DMS79 (cell line): ENCODE data around the gene CKS1B.

Experiments used
- DNase-seq: peaks from one replicate; lab custom pipeline; 2025; lab: John Stamatoyannopoulos, UW

CKS1B gene

GRCh38 chr1:155015527-155016230, 41.2 kb downstream of the CKS1B start:
- no peak for DNase-seq

DNA sequence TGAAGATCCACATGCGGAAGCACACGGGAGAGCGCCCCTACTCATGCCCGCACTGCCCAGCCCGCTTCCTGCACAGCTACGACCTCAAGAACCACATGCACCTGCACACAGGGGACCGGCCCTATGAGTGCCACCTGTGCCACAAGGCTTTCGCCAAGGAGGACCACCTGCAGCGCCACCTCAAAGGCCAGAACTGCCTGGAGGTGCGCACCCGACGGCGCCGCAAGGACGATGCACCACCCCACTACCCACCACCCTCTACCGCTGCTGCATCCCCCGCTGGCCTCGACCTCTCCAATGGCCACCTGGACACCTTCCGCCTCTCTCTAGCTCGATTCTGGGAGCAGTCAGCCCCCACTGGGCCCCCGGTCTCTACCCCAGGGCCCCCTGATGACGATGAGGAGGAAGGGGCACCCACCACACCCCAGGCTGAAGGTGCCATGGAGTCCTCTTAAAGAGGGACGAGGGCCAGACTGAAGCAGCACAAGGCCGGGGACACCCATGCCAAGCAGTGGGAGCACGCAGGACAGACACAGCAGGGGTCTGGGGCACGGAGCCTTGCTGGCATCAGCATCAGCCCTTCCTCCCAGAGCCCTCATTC, 41.9 kb downstream of the CKS1B start:
- DNase-seq, result no peak

GRCh38 chr1:155017041-155017945, 42.8 kb downstream of the CKS1B start:
- peak; percentile 9 for DNase-seq

GRCh38 chr1:155017946-155018316, 43.5 kb downstream of the CKS1B start:
- DNase-seq, result no peak

DNA sequence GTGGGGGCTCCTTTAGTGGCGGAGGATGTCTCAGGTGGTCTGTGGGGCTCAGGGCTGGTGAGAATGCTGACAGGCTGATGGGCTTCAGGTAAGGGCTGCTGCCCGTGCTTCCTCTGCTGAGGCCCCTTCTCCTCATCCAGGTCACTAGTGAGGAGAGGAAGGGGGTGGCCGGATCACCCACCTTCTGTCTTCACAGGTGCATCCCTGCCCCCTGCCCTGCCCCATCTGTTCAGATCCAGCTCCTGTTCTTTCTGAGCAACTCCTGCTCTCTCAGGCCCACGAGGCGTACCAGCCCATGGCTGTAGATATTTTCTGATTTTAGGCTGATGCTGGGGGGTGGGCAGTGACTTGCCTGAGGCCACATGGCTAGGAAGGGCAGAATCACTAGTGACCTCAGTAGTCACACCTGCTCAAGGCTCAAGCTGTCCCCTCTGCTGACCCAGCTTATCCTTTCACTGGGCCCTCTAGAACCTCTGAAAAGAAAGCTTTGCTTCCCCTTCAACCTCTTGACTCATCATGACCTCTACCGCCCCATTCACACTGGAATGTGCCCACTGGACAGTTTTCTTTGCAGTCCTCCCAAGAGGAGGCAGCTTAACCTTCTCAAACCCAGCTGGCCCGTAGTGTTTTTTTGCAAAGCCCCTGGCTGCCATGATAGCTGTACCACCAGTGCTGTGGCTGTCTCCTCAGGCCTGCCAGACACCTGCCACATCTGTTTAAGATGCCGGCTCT, 44.3 kb downstream of the CKS1B start:
- DNase-seq, result no peak

DNA sequence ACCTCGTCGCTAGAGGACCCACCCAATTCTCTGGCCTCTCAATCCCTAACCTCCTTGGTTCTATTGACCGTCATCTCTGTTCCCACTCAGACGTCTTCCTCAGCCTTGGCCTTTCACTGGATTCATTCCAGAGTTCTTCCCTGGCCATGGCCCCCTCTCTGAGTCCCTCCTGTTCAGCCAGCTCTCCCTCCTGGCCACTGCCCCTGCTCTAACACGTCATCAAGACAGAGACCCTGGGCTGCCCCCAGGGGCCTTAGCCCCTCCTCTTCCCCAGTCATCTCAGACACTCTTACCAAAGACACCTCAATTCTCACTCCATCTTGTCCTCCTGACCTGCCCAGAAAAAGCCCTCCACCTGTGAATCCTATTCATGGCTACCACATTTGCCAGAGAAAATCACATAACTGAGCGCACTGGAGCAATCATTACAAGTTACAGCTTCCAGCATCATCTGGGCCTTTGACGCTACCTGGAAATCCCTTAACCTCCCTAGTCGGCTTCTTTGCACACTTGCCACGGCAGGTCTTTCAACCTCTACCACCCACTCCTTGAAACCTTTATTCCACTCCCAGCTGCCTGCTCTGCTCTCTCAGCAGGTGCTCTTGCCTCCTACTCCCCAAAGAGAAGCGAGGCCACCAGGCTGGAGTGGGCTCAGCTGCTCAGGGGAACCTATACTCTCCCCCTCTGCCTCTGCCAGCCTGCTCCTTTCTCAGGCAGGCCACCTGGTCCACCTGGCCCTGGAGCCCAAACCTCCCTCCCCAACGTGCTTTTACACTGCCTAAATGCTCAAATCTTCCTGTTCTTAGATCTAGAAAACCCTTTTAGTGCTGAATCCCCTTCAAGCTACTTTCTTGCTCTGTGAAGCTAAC, 45.1 kb downstream of the CKS1B start:
- no peak for DNase-seq

GRCh38 chr1:155022136-155022926, 47.9 kb downstream of the CKS1B start:
- DNase-seq, result no peak

GRCh38 chr1:155022927-155023236, 48.4 kb downstream of the CKS1B start:
- peak; percentile 75 for DNase-seq

DNA sequence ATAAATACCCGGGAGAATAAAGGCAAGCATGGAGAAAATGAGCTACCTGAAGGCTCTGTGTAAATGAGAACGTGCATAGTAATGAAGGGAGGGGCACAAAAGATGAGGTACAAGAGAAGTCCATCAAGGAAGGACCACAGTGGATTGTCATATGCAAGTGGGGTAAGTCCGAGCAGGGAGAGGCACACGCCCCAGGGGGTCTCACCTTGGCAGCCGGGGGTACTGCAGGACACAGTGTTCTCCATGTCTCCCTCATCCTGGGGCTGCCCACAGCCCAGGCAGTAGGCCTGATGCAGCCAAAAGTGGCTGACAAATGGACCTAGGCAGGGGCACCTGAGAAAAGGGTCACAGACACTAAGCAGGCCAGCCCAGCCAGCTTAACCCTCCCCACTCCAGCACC, 49.1 kb downstream of the CKS1B start:
- no peak for DNase-seq

DNA sequence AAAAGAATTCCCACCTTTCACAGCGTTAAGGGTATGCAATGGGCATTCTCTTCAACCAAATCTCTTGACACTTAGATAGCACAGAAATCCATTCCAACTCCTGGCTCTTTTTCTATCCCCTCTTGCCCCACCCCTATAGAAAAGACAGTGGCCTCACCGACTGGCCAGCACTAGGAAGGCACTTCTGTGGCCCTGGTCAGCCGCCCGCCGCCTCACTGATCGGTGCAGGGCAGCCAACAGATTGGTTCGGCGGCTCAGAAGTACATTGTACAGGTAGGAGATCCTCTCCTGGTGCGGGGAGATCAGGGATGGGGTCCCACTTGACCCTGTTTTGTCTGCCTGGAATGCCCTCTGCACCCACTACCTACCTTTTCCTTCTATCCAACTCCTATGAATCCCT, 49.8 kb downstream of the CKS1B start:
- DNase-seq, result no peak

GRCh38 chr1:155026154-155026553, 51.7 kb downstream of the CKS1B start:
- DNase-seq, result no peak

GRCh38 chr1:155026588-155026987, 52.1 kb downstream of the CKS1B start:
- DNase-seq, result no peak
